ENCODE data around the gene PHC2.

The PHC2 gene

GRCh38 chr1:33330361-33330890 lies 100.5 kb downstream of the PHC2 start:
- no peak overlapping the region for H3K4me3 ChIP-seq (ENCODE audit: low read length)
- TF ChIP-seq ZNF274 (IDR thresholded peaks at IDR 0.05; ENCODE audit: low read depth, low read length): no peak

DNA sequence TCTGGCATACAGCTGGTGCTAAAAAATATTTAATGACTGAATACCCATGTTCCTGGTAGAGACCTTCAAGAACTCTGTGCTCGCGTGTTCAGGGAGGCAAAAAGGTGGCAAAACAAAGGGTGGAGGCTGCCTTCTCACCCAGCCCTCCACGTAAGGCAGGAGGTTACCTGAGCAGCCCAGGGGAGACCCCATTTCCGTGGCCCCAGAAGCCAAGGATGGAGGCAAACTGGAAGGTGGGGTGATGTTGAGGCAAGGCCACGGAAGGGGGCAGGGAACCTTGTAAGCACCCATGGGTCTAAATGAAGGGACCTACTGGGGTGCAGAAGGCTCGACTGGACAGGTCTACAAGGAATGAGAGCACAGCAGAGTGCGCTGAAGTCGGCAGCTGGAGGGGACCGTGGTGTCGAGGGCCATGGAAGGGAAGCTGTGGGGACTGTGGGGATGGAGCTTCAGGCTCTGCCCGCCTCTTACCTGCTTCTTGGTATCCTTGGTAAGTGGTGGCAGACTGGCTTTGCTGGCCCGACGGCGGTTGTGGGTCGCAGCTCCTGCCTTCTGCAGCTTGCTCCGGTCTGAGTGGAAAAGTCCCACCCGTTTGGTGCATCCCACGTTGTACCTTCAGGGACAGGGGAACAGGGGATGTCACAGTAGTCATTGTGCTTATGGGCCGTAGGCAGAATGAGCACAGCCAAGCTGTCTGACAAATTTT lies 101.1 kb downstream of the PHC2 start:
- no peak for TF ChIP-seq ZNF274 (IDR thresholded peaks at IDR 0.05; ENCODE audit: low read depth, low read length)
- no peak overlapping the region for H3K4me3 ChIP-seq (ENCODE audit: low read length)

- TF ChIP-seq ZNF274 (IDR thresholded peaks at IDR 0.05; ENCODE audit: low read depth, low read length): no peak
- no peak overlapping the region for H3K4me3 ChIP-seq (ENCODE audit: low read length)
Observed at GRCh38 chr1:33328817-33329216, 102.1 kb downstream of the PHC2 start.

DNA sequence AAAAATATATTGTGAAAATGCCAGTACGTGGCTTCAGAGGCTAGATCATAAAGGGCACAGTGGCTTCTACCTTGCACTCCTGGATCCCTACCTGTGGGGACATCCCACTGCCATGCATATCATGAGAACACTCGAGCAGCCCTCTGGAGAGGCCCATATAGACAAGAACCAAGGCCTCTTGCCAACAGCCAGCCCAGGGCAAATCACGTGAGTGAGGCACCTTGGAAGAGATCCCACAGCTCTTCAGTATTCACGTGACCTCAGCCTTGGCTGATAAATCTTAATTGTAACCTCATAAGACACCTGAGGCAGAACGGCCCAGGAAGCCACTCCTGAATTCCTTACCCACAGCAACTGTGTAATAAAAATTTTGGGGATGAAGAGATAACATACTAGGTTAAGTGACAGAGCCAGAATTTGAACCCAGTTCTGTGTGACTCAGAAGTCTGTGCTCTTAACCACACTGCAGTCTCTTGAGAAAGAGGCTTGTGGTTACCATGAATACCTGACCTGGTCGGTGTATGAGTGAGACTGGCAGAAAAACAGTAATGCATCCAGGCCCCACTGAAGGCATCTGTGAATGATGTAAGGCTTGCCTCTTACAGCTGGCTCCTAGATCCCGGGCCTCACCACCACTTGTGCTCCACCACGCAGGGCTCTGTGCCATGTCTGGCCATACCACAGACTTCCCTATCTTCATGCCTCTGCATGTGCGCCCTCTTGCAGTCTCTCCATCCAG lies 103.1 kb downstream of the PHC2 start:
- TF ChIP-seq ZNF274 (IDR thresholded peaks at IDR 0.05; ENCODE audit: low read depth, low read length): no peak
- no peak overlapping the region for H3K4me3 ChIP-seq (ENCODE audit: low read length)

DNA sequence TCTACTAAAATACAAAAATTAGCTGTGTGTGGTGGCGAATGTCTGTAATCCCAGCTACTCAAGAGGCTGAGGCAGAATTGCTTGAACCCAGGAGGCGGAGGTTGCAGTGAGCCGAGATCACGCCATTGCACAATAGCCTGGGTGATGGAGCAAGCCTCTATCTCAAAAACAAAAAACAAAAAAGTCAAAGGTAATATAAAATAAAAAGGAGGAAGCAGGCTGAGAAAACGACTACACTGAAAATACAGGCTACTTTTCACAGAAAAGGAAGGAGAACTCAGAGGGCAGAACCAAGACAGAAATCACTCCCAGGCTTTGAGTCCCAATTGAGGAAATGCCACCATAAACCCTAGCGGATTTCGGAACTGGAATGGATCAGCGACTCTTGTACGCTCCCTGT lies 104.1 kb downstream of the PHC2 start:
- TF ChIP-seq ZNF274 (IDR thresholded peaks at IDR 0.05; ENCODE audit: low read depth, low read length): no peak
- no peak overlapping the region for H3K4me3 ChIP-seq (ENCODE audit: low read length)

- H3K4me3 ChIP-seq (ENCODE audit: low read length): no peak overlapping the region
- no peak for TF ChIP-seq ZNF274 (IDR thresholded peaks at IDR 0.05; ENCODE audit: low read depth, low read length)
Observed at GRCh38 chr1:33324677-33325575, 106.0 kb downstream of the PHC2 start.

GRCh38 chr1:33323663-33324477 lies 107.0 kb downstream of the PHC2 start:
- no peak overlapping the region for H3K4me3 ChIP-seq (ENCODE audit: low read length)
- no peak for TF ChIP-seq ZNF274 (IDR thresholded peaks at IDR 0.05; ENCODE audit: low read depth, low read length)

GRCh38 chr1:33322870-33323585 lies 107.9 kb downstream of the PHC2 start:
- no peak overlapping the region for H3K4me3 ChIP-seq (ENCODE audit: low read length)
- no peak for TF ChIP-seq ZNF274 (IDR thresholded peaks at IDR 0.05; ENCODE audit: low read depth, low read length)

DNA sequence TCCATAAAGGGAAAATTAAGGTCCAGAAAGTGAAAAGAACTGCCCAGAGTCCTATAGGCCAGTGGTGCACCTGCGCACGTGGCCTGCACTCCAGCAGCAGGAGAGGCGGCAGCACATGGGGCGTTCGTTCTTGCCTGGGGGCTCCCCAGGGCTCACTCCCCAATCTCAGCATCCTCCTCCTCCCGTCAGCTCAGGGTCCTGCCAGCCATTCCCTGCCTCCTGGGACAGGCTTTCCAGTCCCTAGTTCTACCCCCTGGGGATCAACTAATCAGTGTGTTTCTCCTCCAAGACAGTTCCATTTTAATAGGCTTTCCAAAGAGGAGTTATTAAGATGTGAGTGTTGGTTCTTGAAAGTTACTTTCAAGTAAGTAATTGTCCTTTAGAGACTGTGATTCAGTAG lies 108.8 kb downstream of the PHC2 start:
- H3K4me3 ChIP-seq (ENCODE audit: low read length): no peak overlapping the region
- no peak for TF ChIP-seq ZNF274 (IDR thresholded peaks at IDR 0.05; ENCODE audit: low read depth, low read length)

DNA sequence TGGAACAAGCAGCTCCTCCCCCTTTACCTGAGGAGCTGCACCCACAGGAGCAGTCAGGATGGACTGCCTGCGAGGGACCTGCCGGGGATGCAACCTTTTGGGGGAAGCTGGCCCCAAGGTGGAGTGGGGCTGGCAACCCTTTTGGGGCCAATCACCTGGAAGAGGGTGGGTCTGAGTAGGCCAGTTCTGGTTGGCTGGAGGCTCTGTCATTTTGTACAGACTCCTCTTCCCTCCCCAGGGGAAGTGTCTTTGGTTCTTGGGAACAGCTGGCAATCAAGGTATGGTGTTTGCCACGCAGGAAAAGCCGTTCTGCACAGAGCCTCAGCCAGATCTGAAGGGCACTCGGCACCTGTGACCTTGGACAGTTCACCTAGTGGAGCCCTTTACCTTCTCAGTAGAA lies 109.7 kb downstream of the PHC2 start:
- no peak overlapping the region for H3K4me3 ChIP-seq (ENCODE audit: low read length)
- TF ChIP-seq ZNF274 (IDR thresholded peaks at IDR 0.05; ENCODE audit: low read depth, low read length): no peak

DNA sequence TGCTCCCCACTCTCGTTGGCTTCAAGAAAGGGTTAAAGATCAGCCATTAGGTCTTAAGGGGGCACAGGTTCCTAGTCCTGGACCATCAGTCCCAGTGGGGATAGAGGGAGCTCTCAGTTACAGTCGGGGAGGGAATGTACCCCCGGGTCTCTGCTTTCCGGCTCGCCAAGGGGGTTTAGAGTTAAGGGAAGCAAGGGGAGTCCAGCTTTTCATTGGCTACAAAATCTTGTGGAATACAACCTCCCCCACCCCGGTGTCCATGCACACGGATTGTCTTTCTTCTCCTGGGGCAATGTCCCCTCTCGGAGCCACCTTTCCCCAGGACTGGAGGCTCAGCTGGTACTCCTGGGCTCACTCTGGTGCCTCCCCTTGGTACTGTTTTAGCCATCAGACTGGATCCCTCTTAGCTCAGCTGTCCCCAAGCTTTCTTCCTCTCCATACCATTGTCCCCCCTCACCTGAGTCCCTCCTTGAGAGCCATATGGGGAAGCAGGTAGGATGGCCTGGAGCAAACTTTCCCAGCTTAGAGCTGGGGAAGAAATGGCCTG lies 110.2 kb downstream of the PHC2 start, which contains the start of gene A3GALT2:
Gene A3GALT2 (minus strand): TSS at position 480 of the 547 bp plus-strand sequence. CDS start 0 bp downstream, at position 480.
- no peak for TF ChIP-seq ZNF274 (IDR thresholded peaks at IDR 0.05; ENCODE audit: low read depth, low read length)
- no peak within 1 kb of the TSS for H3K4me3 ChIP-seq (ENCODE audit: low read length)

GRCh38 chr1:33319949-33320618 lies 110.8 kb downstream of the PHC2 start:
- no peak overlapping the region for H3K4me3 ChIP-seq (ENCODE audit: low read length)
- no peak for TF ChIP-seq ZNF274 (IDR thresholded peaks at IDR 0.05; ENCODE audit: low read depth, low read length)

Measured in GM08714 (cell line).